Tracheal epithelial cell (primary cell): ENCODE data around the gene CCDC126. TPM values are rescaled to one million over a fixed set of nuclear protein-coding genes. Genes with fewer than 3 reads are reported as not detected.

Experiments
- total RNA-seq: library from RNA; depleted of rRNA; stranded (reverse); fragments of >200 nt; gene quantifications from 2 replicates; pipeline ENCODE4 v1.2.1, GENCODE V29; 2014

CCDC126 gene, protein sequence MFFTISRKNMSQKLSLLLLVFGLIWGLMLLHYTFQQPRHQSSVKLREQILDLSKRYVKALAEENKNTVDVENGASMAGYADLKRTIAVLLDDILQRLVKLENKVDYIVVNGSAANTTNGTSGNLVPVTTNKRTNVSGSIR
- total RNA-seq = 9.2 and 14.9 TPM in 2 replicates

DNA sequence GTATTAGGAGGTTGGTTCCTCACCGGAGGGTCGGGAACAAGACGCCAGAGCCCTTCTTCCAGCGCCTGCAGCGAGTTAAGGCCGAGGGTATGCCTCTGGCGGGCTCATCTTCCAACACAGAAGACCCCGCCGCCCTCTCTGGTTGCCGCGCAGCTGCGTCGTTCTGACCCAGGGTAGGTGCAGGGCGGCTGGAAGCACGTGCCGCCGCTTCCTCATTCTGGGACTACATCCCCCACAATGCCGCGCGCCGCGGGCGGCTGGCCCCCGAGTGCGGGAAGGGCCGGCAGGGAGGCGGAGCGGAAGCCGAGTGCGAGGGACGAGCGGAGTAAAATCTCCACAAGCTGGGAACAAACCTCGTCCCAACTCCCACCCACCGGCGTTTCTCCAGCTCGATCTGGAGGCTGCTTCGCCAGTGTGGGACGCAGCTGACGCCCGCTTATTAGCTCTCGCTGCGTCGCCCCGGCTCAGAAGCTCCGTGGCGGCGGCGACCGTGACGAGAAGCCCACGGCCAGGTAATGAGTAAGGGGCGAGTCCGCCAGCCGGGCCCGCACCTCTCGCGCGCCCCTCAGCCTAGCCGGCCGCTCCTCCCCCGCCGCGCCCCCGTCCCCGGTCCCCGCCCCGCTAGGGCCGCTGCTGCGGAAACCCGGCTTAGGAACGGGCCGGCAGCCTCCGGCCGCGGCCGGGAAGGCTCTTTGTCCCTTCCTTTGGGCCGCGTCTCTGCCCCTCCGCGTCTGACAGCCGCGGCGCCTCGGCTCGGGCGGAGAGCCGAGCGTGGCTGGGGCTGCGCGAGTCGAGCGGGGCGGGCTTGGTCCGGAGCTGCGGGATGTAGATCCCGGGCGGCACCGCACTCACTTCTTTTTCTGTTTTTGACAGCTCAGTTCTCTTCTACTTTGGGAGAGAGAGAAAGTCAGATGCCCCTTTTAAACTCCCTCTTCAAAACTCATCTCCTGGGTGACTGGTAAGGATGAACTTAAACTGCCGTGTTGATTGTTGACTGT lies at the start of gene CCDC126:
Gene CCDC126, plus strand, starts transcription at position 289 of the 998 bp plus-strand sequence. CDS start 13,934 bp downstream, outside the sequence.

DNA sequence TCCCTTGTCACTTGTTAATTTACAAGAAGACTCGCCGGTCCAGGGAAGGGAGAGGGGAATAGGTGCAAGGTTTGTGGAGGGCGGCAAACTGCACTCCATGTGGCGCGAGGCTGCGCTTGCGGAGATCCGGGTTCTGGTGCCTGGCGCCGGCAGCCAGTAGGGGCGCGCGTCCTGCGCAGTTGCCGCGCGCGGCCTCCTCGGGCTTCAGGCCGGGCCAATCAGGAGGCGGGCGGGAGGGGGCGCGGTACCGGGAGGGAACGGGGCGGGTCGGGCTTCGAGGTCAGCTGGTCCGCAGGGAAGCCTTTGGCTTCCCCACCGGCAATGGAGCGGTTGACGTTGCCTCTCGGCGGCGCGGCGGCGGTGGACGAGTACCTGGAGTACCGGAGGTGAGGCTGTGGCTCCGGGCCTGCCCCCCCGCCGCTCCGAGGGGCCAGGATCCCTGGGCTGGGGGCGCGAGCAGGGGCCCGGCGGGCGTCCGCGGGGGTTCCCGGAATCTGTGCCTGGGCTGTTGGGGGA lies 82.8 kb downstream of the CCDC126 start, which contains the start of gene FAM221A:
Gene FAM221A, plus strand, starts transcription at position 302 of the 516 bp plus-strand sequence. Its CDS starts 20 bp downstream, at position 322.

Other genes starting within 250 kb of the CCDC126 start
- 7.5 and 26.0 TPM in 2 replicates for gene IGF2BP3, start 126.9 kb upstream of the CCDC126 start, total RNA-seq
- gene TRA2A, start 65.4 kb upstream of the CCDC126 start, total RNA-seq = 8.3 and 12.0 TPM in 2 replicates
- gene FAM221A, start 82.8 kb downstream of the CCDC126 start, total RNA-seq = 1.2 and 1.9 TPM in 2 replicates
- under 0.01 TPM in 1 of 2 replicates, not detected in the other for gene STK31, start 112.8 kb downstream of the CCDC126 start, total RNA-seq